ENCODE measurements around the gene ABCA2.

DNA sequence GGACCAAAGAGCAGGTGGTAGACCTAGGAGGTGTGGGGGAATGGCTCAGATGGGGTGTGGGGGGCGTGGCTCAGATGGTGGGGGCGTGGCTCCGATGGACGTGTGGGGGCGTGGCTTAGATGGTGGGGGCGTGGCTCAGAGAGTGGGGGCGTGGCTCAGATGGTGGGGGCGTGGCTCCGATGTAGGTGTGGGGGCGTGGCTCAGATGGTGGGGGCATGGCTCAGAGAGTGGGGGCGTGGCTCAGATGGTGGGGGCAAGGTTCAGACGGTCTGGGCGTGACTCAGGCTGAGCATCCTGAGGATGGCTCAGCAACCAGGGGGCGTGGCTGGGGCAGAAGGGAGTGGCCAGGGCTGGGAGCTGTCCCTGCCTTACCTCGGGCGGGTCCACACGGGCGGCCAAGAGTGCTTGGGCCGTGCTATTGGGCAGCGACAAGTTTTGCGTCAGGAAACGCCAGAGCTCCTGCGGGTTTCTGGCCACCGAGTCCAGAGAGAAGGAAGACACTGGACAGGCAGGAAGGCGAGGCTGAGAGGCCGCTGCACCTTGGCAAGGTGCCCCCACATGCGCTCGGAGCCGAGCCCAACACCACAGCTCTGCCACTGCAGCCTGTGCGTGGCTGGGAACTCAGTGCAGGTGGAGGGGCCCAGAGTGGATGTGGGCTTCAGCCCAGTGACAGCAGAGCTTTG is 5.9 kb downstream of the ABCA2 start:
- TF ChIP-seq CTCF (conservative IDR thresholded peaks at IDR 0.05) (no peak), ZFX (IDR thresholded peaks at IDR 0.05) (no peak)

Data from C4-2B (cell line).